H1 (cell line): ENCODE data around the gene EPHA6. TPM values are rescaled to one million over a fixed set of nuclear protein-coding genes. Genes with fewer than 3 reads are reported as not detected.

Source experiments
- CTCF ChIA-PET: fragments of 300-600 bp; sonication (Branson Sonifier 250); formaldehyde crosslinking; loops from one replicate; lab custom pipeline; 2021; ENCODE audit not compliant: partially characterized antibody; lab: Charles Lee
- POLR2A ChIA-PET: fragments of 300-600 bp; sonication (Branson Sonifier 250); formaldehyde crosslinking; loops from one replicate; lab custom pipeline; 2021; ENCODE audit warnings: inconsistent platforms; ENCODE audit not compliant: partially characterized antibody; lab: Charles Lee
- DNase-seq, 2 experiments: peaks; one replicate each; pipeline versions ENCODE4 v3.0.0 to v3.0.0-alpha.2; 2010 to 2022; ENCODE audit warnings: low spot score in 2 of 2, low read depth in 1 of 2, mixed read lengths in 1 of 2
- FAIRE-seq: peaks from 2 replicates; lab custom pipeline; 2011; peaks lifted over from hg19 to GRCh38; lab: Jason Lieb, UNC
- H2AFZ ChIP-seq: 2 replicates; pipeline ENCODE4 v1.8.1; 2012; ENCODE audit warnings: low read length, inconsistent platforms
- H2AK5ac ChIP-seq: 2 replicates; pipeline ENCODE4 v1.6.1; 2013; ENCODE audit warnings: low read depth, low read length
- H2BK120ac ChIP-seq: replicated peaks from 2 replicates; pipeline ENCODE3; 2013; ENCODE audit warnings: low read depth, low read length, inconsistent platforms
- H2BK12ac ChIP-seq: 2 replicates; pipeline ENCODE4 v1.6.1; 2013; ENCODE audit warnings: low read depth, low read length
- H2BK15ac ChIP-seq: 2 replicates; pipeline ENCODE4 v1.6.1; 2013; ENCODE audit warnings: low read length
- H2BK20ac ChIP-seq: 2 replicates; pipeline ENCODE4 v1.6.1; 2013; ENCODE audit warnings: low read length
- H2BK5ac ChIP-seq: 2 replicates; pipeline ENCODE4 v1.6.1; 2013; ENCODE audit warnings: low read depth, low read length
- H3K14ac ChIP-seq: 2 replicates; pipeline ENCODE4 v1.6.1; 2013; ENCODE audit warnings: inconsistent platforms; ENCODE audit not compliant: insufficient read length
- H3K18ac ChIP-seq: 2 replicates; pipeline ENCODE4 v1.6.1; 2013; ENCODE audit warnings: low read length; ENCODE audit errors: extremely low read depth
- H3K23ac ChIP-seq: 2 replicates; pipeline ENCODE4 v1.6.1; 2013; ENCODE audit warnings: inconsistent platforms; ENCODE audit not compliant: insufficient read length
- H3K23me2 ChIP-seq: 2 replicates; pipeline ENCODE4 v1.6.1; 2013; ENCODE audit warnings: low read depth, low read length
- H3K27ac ChIP-seq: 2 replicates; pipeline ENCODE4 v1.6.1; 2011; ENCODE audit warnings: low read depth, low read length, inconsistent platforms
- H3K27me3 ChIP-seq, 4 experiments: replicated peaks in 1 of 4; 1 replicate in 1 of 4; 2 replicates in 3 of 4; pipeline versions ENCODE4 v1.6.1 to v1.8.1; 2011 to 2013; ENCODE audit warnings: low read length in 3 of 4, mild to moderate bottlenecking in 3 of 4, inconsistent platforms in 2 of 4, mixed read lengths in 2 of 4, moderate library complexity in 1 of 4; ENCODE audit not compliant: control insufficient read depth in 3 of 4, insufficient read depth in 3 of 4; ENCODE audit errors: extremely low read depth in 1 of 4
- H3K36me3 ChIP-seq, 4 experiments: 2 replicates each; pipeline versions ENCODE4 v1.6.1 to v1.8.1; 2011 to 2013; ENCODE audit warnings: mild to moderate bottlenecking in 4 of 4, low read length in 3 of 4, moderate library complexity in 2 of 4, control low read depth in 1 of 4, inconsistent platforms in 1 of 4; ENCODE audit not compliant: insufficient read depth in 4 of 4, control insufficient read depth in 2 of 4
- H3K4ac ChIP-seq: replicated peaks from 2 replicates; pipeline ENCODE3; 2013; ENCODE audit warnings: low read length, low read depth, mixed read lengths, inconsistent platforms; ENCODE audit not compliant: insufficient read length
- H3K4me1 ChIP-seq, 4 experiments: replicated peaks in 1 of 4; 1 replicate in 1 of 4; 2 replicates in 3 of 4; pipeline versions ENCODE4 v1.6.1 to v1.8.1; 2011 to 2013; ENCODE audit warnings: low read length in 3 of 4, inconsistent platforms in 2 of 4, mixed read lengths in 1 of 4; ENCODE audit not compliant: insufficient read depth in 4 of 4, control insufficient read depth in 3 of 4
- H3K4me2 ChIP-seq, 2 experiments: 2 replicates each; pipeline versions ENCODE4 v1.6.1 to v1.8.1; 2011 to 2013; ENCODE audit warnings: low read depth in 2 of 2, low read length in 2 of 2, control low read depth in 1 of 2, inconsistent platforms in 1 of 2, mild to moderate bottlenecking in 1 of 2; ENCODE audit not compliant: insufficient read depth in 1 of 2
- H3K4me3 ChIP-seq, 4 experiments: fragments of 200-600, 300-600 bp in 1 of 4; sonication (generic), shearing (Covaris generic), sonication (Bioruptor Twin) in 1 of 4; 2 replicates each; pipeline versions ENCODE4 v1.5.1 to v1.8.1; 2011 to 2016; ENCODE audit warnings: low read length in 4 of 4, low read depth in 3 of 4, control low read depth in 2 of 4, inconsistent platforms in 2 of 4, mild to moderate bottlenecking in 2 of 4, mixed read lengths in 1 of 4, moderate library complexity in 1 of 4; ENCODE audit not compliant: insufficient read depth in 2 of 4; ENCODE audit errors: extremely low read depth in 1 of 4
- H3K56ac ChIP-seq: replicated peaks from 2 replicates; pipeline ENCODE3; 2013; ENCODE audit warnings: low read depth, mild to moderate bottlenecking, mixed read lengths, low read length, inconsistent platforms; ENCODE audit not compliant: insufficient read length
- H3K79me1 ChIP-seq: 2 replicates; pipeline ENCODE4 v1.6.1; 2013; ENCODE audit warnings: low read depth, low read length, control low read depth
- H3K79me2 ChIP-seq, 2 experiments: 2 replicates each; pipeline versions ENCODE4 v1.6.1 to v1.8.1; 2012 to 2013; ENCODE audit warnings: low read length in 2 of 2, mild to moderate bottlenecking in 2 of 2, inconsistent platforms in 1 of 2; ENCODE audit not compliant: insufficient read depth in 2 of 2, control insufficient read depth in 1 of 2
- H3K9ac ChIP-seq, 4 experiments: replicated peaks in 1 of 4; 1 replicate in 1 of 4; 2 replicates in 3 of 4; pipeline versions ENCODE4 v1.6.1 to v1.8.1; 2011 to 2013; ENCODE audit warnings: low read depth in 3 of 4, low read length in 3 of 4, control low read depth in 2 of 4, mild to moderate bottlenecking in 2 of 4, moderate library complexity in 2 of 4, inconsistent platforms in 1 of 4; ENCODE audit errors: extremely low read depth in 1 of 4
- H3K9me3 ChIP-seq, 2 experiments: 2 replicates each; pipeline versions ENCODE4 v1.6.1 to v1.8.1; 2012 to 2013; ENCODE audit warnings: mild to moderate bottlenecking in 2 of 2, moderate library complexity in 2 of 2, control low read depth in 1 of 2, inconsistent platforms in 1 of 2, low read depth in 1 of 2, low read length in 1 of 2, mixed read lengths in 1 of 2; ENCODE audit not compliant: insufficient read depth in 2 of 2
- H4K20me1 ChIP-seq, 2 experiments: replicated peaks in 1 of 2; 2 replicates each; pipeline versions ENCODE3 to v1.8.1; 2011 to 2013; ENCODE audit warnings: inconsistent platforms in 2 of 2, low read length in 2 of 2, mild to moderate bottlenecking in 1 of 2; ENCODE audit not compliant: insufficient read depth in 2 of 2, control insufficient read depth in 1 of 2
- H4K5ac ChIP-seq: 2 replicates; pipeline ENCODE4 v1.6.1; 2013; ENCODE audit warnings: low read length, low read depth, mixed read lengths, inconsistent platforms; ENCODE audit not compliant: insufficient read length
- H4K8ac ChIP-seq: 2 replicates; pipeline ENCODE4 v1.8.0; 2013; ENCODE audit warnings: mild to moderate bottlenecking, moderate library complexity, low read length, inconsistent platforms; ENCODE audit not compliant: insufficient read depth; ENCODE audit errors: extremely low read depth
- H4K91ac ChIP-seq: replicated peaks from 2 replicates; pipeline ENCODE3; 2013; ENCODE audit warnings: low read length, mixed read lengths, inconsistent platforms; ENCODE audit not compliant: insufficient read length
- EGR1 ChIP-seq: IDR thresholded peaks from 2 replicates; pipeline ENCODE4 v1.6.1; 2011; ENCODE audit warnings: low read depth, low read length, borderline replicate concordance
- KDM4A ChIP-seq: IDR thresholded peaks from one replicate; pipeline ENCODE4 v1.7.1; 2012; ENCODE audit warnings: low read depth, mild to moderate bottlenecking, moderate library complexity, low read length, inconsistent platforms; ENCODE audit not compliant: severe bottlenecking
- MAFK ChIP-seq: IDR thresholded peaks from 2 replicates; pipeline ENCODE4 v1.6.1; 2012; ENCODE audit warnings: low read depth, mild to moderate bottlenecking, improper control_type of control experiment, low read length
- TBP ChIP-seq: IDR thresholded peaks from 2 replicates; pipeline ENCODE4 v1.6.1; 2011; ENCODE audit warnings: low read depth, low read length, improper control_type of control experiment
- WGBS, 2 experiments: shearing (Covaris generic) in 1 of 2; methylation state at CpG; one replicate each; pipeline versions ENCODE4 v1.1.6 to v1.1.7; 2013 to 2015; ENCODE audit warnings: low lambda C conversion rate in 2 of 2, mixed read lengths in 2 of 2, inconsistent platforms in 1 of 2, low coverage in 1 of 2, missing lambda C conversion rate in 1 of 2; ENCODE audit not compliant: insufficient replicate concordance in 2 of 2, insufficient coverage in 1 of 2, insufficient read length in 1 of 2; ENCODE audit errors: extremely low coverage in 1 of 2, missing lambda C conversion rate in 1 of 2; 5-methylcytosine and 5-hydroxymethylcytosine counted together
- polyA plus RNA-seq, 7 experiments: library from polyadenylated mRNA; depleted of rRNA in 3 of 7; stranded (reverse) in 5 of 7; unstranded in 2 of 7; fragments of >200 nt in 5 of 7; fragments of 200-250 nt in 2 of 7; gene quantifications; 1 replicate in 5 of 7; 2 replicates in 1 of 7; 4 replicates in 1 of 7; pipeline versions ENCODE4 v1.2.1 to v1.2.3, GENCODE V29; 2011 to 2013; ENCODE audit warnings: missing spikeins in 2 of 7, mixed read lengths in 2 of 7
- total RNA-seq: library from RNA; stranded (reverse); fragmentation: NEBNext Ultra II Directional; extraction: Animal tissue kit (Norgen Biotek cat#: 25700); gene quantifications from 2 replicates; pipeline ENCODE4 v1.2.1, GENCODE V29; 2021

Gene EPHA6
- total and polyA plus RNA-seq, 2 of the 8 experiments (the other 6 are each of a cell fraction or from before 2014, with no cell fraction given): 0.83 to 3.2 TPM

DNA sequence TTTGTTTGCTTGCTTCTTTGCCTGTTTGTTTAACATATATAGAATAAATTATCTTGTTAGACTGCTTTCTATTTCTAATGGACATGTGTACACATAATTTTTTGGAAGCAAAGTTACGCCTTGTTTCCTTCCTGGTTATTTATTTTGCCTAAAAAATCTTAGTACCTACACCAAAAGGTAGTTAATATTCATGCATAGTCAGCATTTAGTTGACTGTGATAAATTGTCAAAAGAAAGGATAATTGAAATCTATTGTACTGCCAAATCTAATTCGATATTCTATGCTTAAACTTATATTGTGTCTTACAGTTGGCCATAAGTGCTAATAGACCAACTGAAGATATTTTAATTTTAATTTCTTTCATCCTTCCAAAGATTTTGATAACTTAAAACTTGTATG lies 716.3 kb downstream of the EPHA6 start:
- no peak overlapping the region for H2BK5ac ChIP-seq
- POLR2A ChIA-PET: no interaction called here
- no peak overlapping the region for H3K14ac ChIP-seq
- no peaks in the 10 kb centered on the region for H4K20me1 ChIP-seq
- H4K5ac ChIP-seq: no peak overlapping the region
- H3K79me2 ChIP-seq: no peaks in the 10 kb centered on the region
- no peak overlapping the region for H2AK5ac ChIP-seq
- no peak overlapping the region for H2BK15ac ChIP-seq
- DNase-seq: no peak
- no peak overlapping the region for H3K4ac ChIP-seq
- H3K4me2 ChIP-seq: no peak overlapping the region
- H3K9me3 ChIP-seq: no peaks in the 10 kb centered on the region
- CTCF ChIA-PET: no interaction called here
- H2BK20ac ChIP-seq: no peak overlapping the region
- no peak overlapping the region for H3K56ac ChIP-seq
- 95% methylated on average over 2 of the region's 2 CpGs; no CpG with 5 or more reads in 1 of the 2 experiments for WGBS, 2 experiments
- H2BK12ac ChIP-seq: no peak overlapping the region
- H4K91ac ChIP-seq: no peak overlapping the region
- no peak for FAIRE-seq
- no peaks in the 10 kb centered on the region for H3K79me1 ChIP-seq
- no peak overlapping the region for H4K8ac ChIP-seq
- H2BK120ac ChIP-seq: no peak overlapping the region
- H3K36me3 ChIP-seq: no peaks in the 10 kb centered on the region
- no peaks in the 10 kb centered on the region for H3K23me2 ChIP-seq
- TF ChIP-seq TBP (no peak), KDM4A (no peak), MAFK (peak; percentile 60; the same call in 1 of the 2 replicates), EGR1 (no peak)
- H3K27me3 ChIP-seq: no peaks in the 10 kb centered on the region
- no peak overlapping the region for H3K27ac ChIP-seq
- no peak overlapping the region for H3K23ac ChIP-seq
- H3K18ac ChIP-seq: no peak overlapping the region
- H3K9ac ChIP-seq: no peak overlapping the region
- no peaks in the 10 kb centered on the region; a peak in 1 of 7 replicates for H3K4me1 ChIP-seq
- no peak overlapping the region for H3K4me3 ChIP-seq
- no peak overlapping the region for H2AFZ ChIP-seq
